Mesendoderm (in vitro differentiated cells): ENCODE measurements around the gene SMIM11.
A peak's percentile ranks its signal among the peaks of the same experiment; 100 is the strongest.

Experiments used
- DNase-seq: peaks from one replicate; pipeline ENCODE4 v3.0.0; 2013
- H2AK5ac ChIP-seq: 2 replicates; pipeline ENCODE4 v1.6.1; 2013; ENCODE audit warnings: low read length, inconsistent platforms
- H2BK120ac ChIP-seq: 2 replicates; pipeline ENCODE4 v1.6.1; 2013; ENCODE audit warnings: low read depth, mild to moderate bottlenecking, low read length, moderate library complexity, mixed read lengths
- H2BK15ac ChIP-seq: replicated peaks from 2 replicates; pipeline ENCODE4 v1.6.1; 2013; ENCODE audit warnings: low read depth, mild to moderate bottlenecking, moderate library complexity
- H2BK5ac ChIP-seq: 2 replicates; pipeline ENCODE4 v1.6.1; 2013; ENCODE audit warnings: low read length, inconsistent platforms
- H3K18ac ChIP-seq: 2 replicates; pipeline ENCODE4 v1.6.1; 2013; ENCODE audit warnings: mild to moderate bottlenecking, low read length, mixed read lengths
- H3K23ac ChIP-seq: one replicate; pipeline ENCODE4 v1.6.1; 2013; ENCODE audit warnings: low read length
- H3K27ac ChIP-seq: 2 replicates; pipeline ENCODE4 v1.5.1; 2013; ENCODE audit warnings: low read depth, mild to moderate bottlenecking, inconsistent platforms, low read length, moderate library complexity
- H3K27me3 ChIP-seq: 2 replicates; pipeline ENCODE4 v1.6.1; 2013; ENCODE audit warnings: low read length, control low read depth, mild to moderate bottlenecking, inconsistent platforms; ENCODE audit not compliant: insufficient read depth, poor library complexity
- H3K36me3 ChIP-seq: 2 replicates; pipeline ENCODE4 v1.6.1; 2013; ENCODE audit warnings: low read length, inconsistent platforms; ENCODE audit not compliant: control insufficient read depth, insufficient read depth
- H3K4ac ChIP-seq: one replicate; pipeline ENCODE4 v1.6.1; 2013; ENCODE audit warnings: low read depth, mild to moderate bottlenecking, low read length, moderate library complexity
- H3K4me1 ChIP-seq: 2 replicates; pipeline ENCODE4 v1.6.1; 2013; ENCODE audit warnings: low read depth, low read length, inconsistent platforms; ENCODE audit not compliant: control insufficient read depth
- H3K4me2 ChIP-seq: 2 replicates; pipeline ENCODE4 v1.6.1; 2013; ENCODE audit warnings: low read length
- H3K4me3 ChIP-seq: 2 replicates; pipeline ENCODE4 v1.5.1; 2013; ENCODE audit warnings: mild to moderate bottlenecking, low read length
- H3K56ac ChIP-seq: one replicate; pipeline ENCODE4 v1.6.1; 2013; ENCODE audit warnings: low read length
- H3K79me1 ChIP-seq: 2 replicates; pipeline ENCODE4 v1.6.1; 2013; ENCODE audit warnings: low read length, inconsistent platforms
- H3K79me2 ChIP-seq: 2 replicates; pipeline ENCODE4 v1.6.1; 2013; ENCODE audit warnings: mild to moderate bottlenecking, low read length; ENCODE audit not compliant: control insufficient read depth, insufficient read depth
- H3K9ac ChIP-seq: 2 replicates; pipeline ENCODE4 v1.6.1; 2013; ENCODE audit warnings: low read length, inconsistent platforms
- H4K5ac ChIP-seq: one replicate; pipeline ENCODE4 v1.6.1; 2013; ENCODE audit warnings: low read length
- H4K8ac ChIP-seq: one replicate; pipeline ENCODE4 v1.6.1; 2013; ENCODE audit warnings: low read depth, mild to moderate bottlenecking, control low read depth, low read length, moderate library complexity
- WGBS: extraction: QIAGEN DNeasy Blood & Tissue Kit; methylation state at CpG from one replicate; pipeline ENCODE4 v1.1.7; 2013; ENCODE audit warnings: low lambda C conversion rate, missing lambda C conversion rate; ENCODE audit not compliant: insufficient coverage; ENCODE audit errors: extremely low coverage; 5-methylcytosine and 5-hydroxymethylcytosine counted together

Gene SMIM11

DNA sequence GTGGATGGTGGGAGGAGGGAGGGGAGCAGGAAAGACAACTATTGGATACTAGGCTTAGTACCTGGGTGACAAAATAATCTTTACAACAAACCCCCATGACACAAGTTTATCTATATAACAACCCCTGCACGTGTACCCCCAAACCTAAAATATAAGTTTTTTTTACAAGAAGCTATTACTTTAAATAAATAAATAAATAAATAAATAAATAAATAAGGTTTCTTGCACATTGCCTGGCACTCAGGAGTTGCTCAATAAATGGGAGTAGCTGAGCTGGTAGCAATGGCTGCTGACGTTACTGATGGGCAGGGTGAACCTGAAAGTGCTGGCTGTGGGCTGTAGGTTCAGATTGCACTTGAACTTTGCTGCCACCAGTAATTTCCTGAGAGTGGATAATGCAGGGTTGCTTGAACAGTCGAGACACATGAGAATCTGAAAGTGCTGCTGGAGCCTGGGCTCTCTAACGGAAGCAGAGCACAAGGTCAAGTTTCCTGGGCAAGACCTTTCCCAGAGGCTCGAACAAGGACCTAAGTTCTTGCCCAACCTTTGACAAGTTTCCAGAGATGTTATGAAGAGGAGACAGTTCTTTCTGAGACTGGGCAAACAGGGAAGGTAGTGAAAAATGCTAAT, 26.3 kb upstream of the SMIM11 start:
- WGBS: no CpG with 5 or more reads among the region's 5 CpGs

DNA sequence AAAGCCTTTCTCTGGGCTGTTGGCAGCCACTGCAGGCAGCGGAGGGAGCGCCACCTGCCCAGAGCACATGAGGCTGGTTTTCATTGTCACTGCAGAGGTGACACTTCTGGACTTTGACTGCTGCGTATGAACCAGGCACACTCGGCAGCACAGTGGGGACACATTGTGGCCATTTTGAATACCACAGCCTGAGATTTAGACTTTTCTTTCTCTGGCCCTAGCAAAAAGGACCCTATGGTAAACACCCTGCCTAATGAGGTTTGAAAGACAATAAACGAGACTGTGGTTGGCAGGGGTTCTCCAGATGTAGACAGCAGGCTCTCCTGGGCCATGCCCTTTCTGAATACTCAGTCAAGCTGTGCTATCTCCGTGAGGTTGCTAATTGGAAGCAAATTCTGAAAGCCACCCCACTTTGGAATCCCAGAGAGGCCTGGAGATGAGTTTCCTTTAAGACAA, 23.5 kb upstream of the SMIM11 start:
- Histone ChIP-seq H3K56ac (no peak overlapping the region), H3K4me1 (no peaks in the 10 kb centered on the region), H2BK15ac (no peak overlapping the region), H2BK120ac (no peak overlapping the region), H2BK5ac (no peak overlapping the region), H3K18ac (no peak overlapping the region), H3K27me3 (no peaks in the 10 kb centered on the region), H2AK5ac (no peak overlapping the region), H3K23ac (no peak overlapping the region), H3K4ac (no peak overlapping the region), H4K8ac (no peak overlapping the region), H4K5ac (no peak overlapping the region), H3K9ac (no peak overlapping the region), H3K4me3 (no peak overlapping the region), H3K79me1 (no peaks in the 10 kb centered on the region), H3K36me3 (no peaks in the 10 kb centered on the region), H3K27ac (no peak overlapping the region), H3K79me2 (no peaks in the 10 kb centered on the region), H3K4me2 (no peak overlapping the region)
- DNase-seq: peak; percentile 53
- no CpG with 5 or more reads among the region's 6 CpGs for WGBS

More for the DNA sequence above, 26.3 kb upstream of the SMIM11 start:
- Histone ChIP-seq H3K79me1 (no peaks in the 10 kb centered on the region), H4K5ac (no peak overlapping the region), H3K4me1 (no peaks in the 10 kb centered on the region), H2AK5ac (no peak overlapping the region), H3K56ac (no peak overlapping the region), H4K8ac (no peak overlapping the region), H3K4ac (no peak overlapping the region), H3K27me3 (no peaks in the 10 kb centered on the region), H3K23ac (no peak overlapping the region), H3K27ac (no peak overlapping the region), H2BK15ac (no peak overlapping the region), H3K79me2 (no peaks in the 10 kb centered on the region), H3K4me3 (no peak overlapping the region), H3K9ac (no peak overlapping the region), H3K18ac (no peak overlapping the region), H3K36me3 (no peaks in the 10 kb centered on the region), H3K4me2 (no peak overlapping the region), H2BK120ac (no peak overlapping the region), H2BK5ac (no peak overlapping the region)
- no peak for DNase-seq

- no peak overlapping the region for H3K4me2 ChIP-seq
- no peaks in the 10 kb centered on the region for H3K79me2 ChIP-seq
- H3K79me1 ChIP-seq: no peaks in the 10 kb centered on the region
- H3K4me3 ChIP-seq: no peak overlapping the region
- H3K27me3 ChIP-seq: no peaks in the 10 kb centered on the region
- H3K4ac ChIP-seq: no peak overlapping the region
- DNase-seq: no peak
- no peak overlapping the region for H2AK5ac ChIP-seq
- no peak overlapping the region for H3K9ac ChIP-seq
- no peak overlapping the region for H4K5ac ChIP-seq
- no peaks in the 10 kb centered on the region for H3K4me1 ChIP-seq
- H2BK120ac ChIP-seq: no peak overlapping the region
- H4K8ac ChIP-seq: no peak overlapping the region
- H3K23ac ChIP-seq: no peak overlapping the region
- H3K56ac ChIP-seq: no peak overlapping the region
- H3K18ac ChIP-seq: no peak overlapping the region
- H2BK15ac ChIP-seq: no peak overlapping the region
- no CpG with 5 or more reads among the region's 4 CpGs for WGBS
- H3K27ac ChIP-seq: no peak overlapping the region
- H2BK5ac ChIP-seq: no peak overlapping the region
- no peaks in the 10 kb centered on the region for H3K36me3 ChIP-seq
Observed at GRCh38 chr21:34352556-34352955, 22.8 kb upstream of the SMIM11 start.

GRCh38 chr21:34353182-34353581, 22.1 kb upstream of the SMIM11 start:
- Histone ChIP-seq H3K27me3 (no peaks in the 10 kb centered on the region), H2BK120ac (no peak overlapping the region), H3K79me1 (no peaks in the 10 kb centered on the region), H3K4ac (no peak overlapping the region), H2BK5ac (no peak overlapping the region), H2BK15ac (no peak overlapping the region), H3K56ac (no peak overlapping the region), H4K8ac (no peak overlapping the region), H3K27ac (no peak overlapping the region), H3K36me3 (no peaks in the 10 kb centered on the region), H3K4me2 (no peak overlapping the region), H4K5ac (no peak overlapping the region), H3K9ac (no peak overlapping the region), H3K79me2 (no peaks in the 10 kb centered on the region), H3K18ac (no peak overlapping the region), H3K4me3 (no peak overlapping the region), H2AK5ac (no peak overlapping the region), H3K4me1 (no peaks in the 10 kb centered on the region), H3K23ac (no peak overlapping the region)
- WGBS: no CpG with 5 or more reads among the region's 6 CpGs
- no peak for DNase-seq

DNA sequence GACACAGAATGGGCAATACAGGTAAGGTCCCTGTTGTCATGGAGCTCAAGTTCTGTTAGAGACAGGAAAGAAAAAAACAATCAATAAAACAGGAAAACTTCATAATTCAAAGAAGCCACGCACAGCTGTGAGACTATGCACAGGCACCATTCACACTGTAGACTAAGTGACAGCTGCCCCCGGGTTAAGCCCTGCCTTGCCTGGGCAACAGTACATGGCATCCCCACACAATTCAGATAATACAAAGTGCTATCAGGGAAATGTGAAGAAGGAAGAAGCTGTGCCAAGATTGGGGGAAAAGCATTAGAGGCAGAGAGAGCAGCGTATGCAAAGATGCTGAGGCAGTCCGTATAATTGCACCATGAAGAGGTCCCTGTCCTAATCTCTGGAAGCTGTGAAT, 20.5 kb upstream of the SMIM11 start:
- Histone ChIP-seq H3K79me1 (no peaks in the 10 kb centered on the region), H3K36me3 (no peaks in the 10 kb centered on the region), H4K5ac (no peak overlapping the region), H3K27ac (no peak overlapping the region), H3K4me2 (no peak overlapping the region), H2AK5ac (no peak overlapping the region), H3K4me1 (no peaks in the 10 kb centered on the region), H3K23ac (no peak overlapping the region), H3K4ac (no peak overlapping the region), H2BK5ac (no peak overlapping the region), H3K9ac (no peak overlapping the region), H3K18ac (no peak overlapping the region), H3K4me3 (no peak overlapping the region), H3K56ac (no peak overlapping the region), H3K27me3 (no peaks in the 10 kb centered on the region), H3K79me2 (no peaks in the 10 kb centered on the region), H4K8ac (no peak overlapping the region), H2BK120ac (no peak overlapping the region), H2BK15ac (no peak overlapping the region)
- WGBS: no CpG with 5 or more reads among the region's 4 CpGs
- no peak for DNase-seq

- Histone ChIP-seq H3K4me2 (no peak overlapping the region), H3K4me3 (no peak overlapping the region), H3K79me2 (no peaks in the 10 kb centered on the region), H2AK5ac (no peak overlapping the region), H4K8ac (no peak overlapping the region), H3K56ac (no peak overlapping the region), H2BK5ac (no peak overlapping the region), H3K79me1 (no peaks in the 10 kb centered on the region), H3K9ac (no peak overlapping the region), H2BK15ac (no peak overlapping the region), H3K4ac (no peak overlapping the region), H3K27me3 (no peaks in the 10 kb centered on the region), H3K27ac (no peak overlapping the region), H3K36me3 (no peaks in the 10 kb centered on the region), H3K23ac (no peak overlapping the region), H3K4me1 (no peaks in the 10 kb centered on the region), H2BK120ac (no peak overlapping the region), H3K18ac (no peak overlapping the region), H4K5ac (no peak overlapping the region)
- no peak for DNase-seq
- WGBS: no CpG with 5 or more reads among the region's 5 CpGs
Observed at GRCh38 chr21:34355570-34355969, 19.7 kb upstream of the SMIM11 start.
